Sciatic nerve (tissue), 2 donors: ENCODE measurements around the gene ZNF574. TPM values are rescaled to one million over a fixed set of nuclear protein-coding genes. Genes with fewer than 3 reads are reported as not detected.

Source experiments
- ATAC-seq: fragments of 200-7000 bp; cut with Tn5 transposase; one replicate; pipeline ENCODE4 v1.9.1; 2020; ENCODE audit warnings: mild to moderate bottlenecking, moderate library complexity
- DNase-seq: peaks from one replicate; pipeline ENCODE4 v3.0.0-alpha.2; 2020; ENCODE audit warnings: low spot score
- intact Hi-C: fragments of 100-400 bp; cut with DNase I; formaldehyde crosslinking; loops from one replicate; pipeline ENCODE4 v1.14.2; 2022
- total RNA-seq: library from RNA; stranded (reverse); fragmentation: NEBNext Ultra II Directional; extraction: Animal tissue kit (Norgen Biotek cat#: 25700); gene quantifications from one replicate; pipeline ENCODE4 v1.2.1, GENCODE V29; 2021
- donor health status: DM: no; HTN: no; CAD: no.
- donor health status: DM: no; HTN: no; CAD: no.

ZNF574 gene
- total RNA-seq, 1 donor from 2014 or later = 13.2 TPM

DNA sequence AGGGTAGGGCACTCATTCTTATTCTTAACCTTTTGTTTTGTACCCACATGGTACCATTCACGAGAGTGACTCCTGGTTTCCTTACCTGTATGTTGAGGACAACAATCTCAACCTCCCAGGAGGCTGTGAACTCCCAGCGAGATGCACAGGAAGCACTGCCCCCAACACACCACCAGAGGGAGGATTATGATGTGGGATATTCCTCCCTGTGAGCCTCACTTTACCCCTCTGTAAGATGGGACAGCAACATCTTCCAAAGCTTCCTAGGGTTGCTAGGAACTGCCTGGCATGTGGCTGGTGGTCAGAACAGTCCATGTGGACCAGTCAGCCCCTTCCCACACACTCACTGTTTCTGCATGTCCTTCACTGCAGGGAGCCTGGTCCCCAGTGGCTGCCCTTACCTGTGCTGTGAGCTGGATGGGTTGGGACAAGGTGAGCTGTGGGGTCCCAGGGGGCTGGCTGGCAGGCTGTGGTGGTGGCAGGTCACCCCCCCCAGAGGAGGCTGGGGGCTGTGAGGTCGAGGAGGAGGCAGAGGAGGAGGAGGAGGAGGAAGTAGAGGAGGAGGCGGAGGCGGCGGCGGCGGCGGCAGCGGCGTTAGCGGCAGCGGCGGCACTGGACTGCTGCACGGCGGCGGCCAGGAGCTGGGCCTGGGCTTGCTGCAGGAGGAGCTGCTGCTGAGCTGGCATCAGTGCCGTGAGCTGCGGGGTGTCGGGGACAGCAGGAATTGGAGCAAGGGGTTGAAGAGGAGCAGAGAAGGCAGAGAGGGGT, 40.5 kb downstream of the ZNF574 start:
- intact Hi-C loops = no loop called here
- ATAC-seq (no peak), DNase-seq (no peak)

DNA sequence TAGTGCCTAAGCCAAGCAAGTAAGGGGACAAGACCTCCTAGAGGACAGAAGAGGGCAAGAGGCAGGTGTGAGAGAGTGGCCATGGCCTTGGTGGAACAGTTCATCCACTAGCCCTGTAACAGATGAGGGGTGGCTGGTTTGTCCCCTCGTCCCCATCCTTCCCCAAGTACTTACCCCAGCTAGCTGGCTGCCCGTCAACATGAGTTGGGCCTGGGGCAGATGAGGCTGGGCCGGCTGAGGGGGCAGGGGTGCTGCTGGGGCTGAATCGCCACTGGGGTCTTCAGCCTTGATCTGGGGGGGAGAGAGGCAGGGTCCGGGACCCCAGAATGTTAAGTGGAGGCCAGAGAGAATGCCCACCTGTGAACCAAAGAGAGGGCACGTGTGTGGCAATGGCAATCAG, 41.1 kb downstream of the ZNF574 start:
- ATAC-seq = no peak
- intact Hi-C loops = no loop called here
- DNase-seq = no peak

DNA sequence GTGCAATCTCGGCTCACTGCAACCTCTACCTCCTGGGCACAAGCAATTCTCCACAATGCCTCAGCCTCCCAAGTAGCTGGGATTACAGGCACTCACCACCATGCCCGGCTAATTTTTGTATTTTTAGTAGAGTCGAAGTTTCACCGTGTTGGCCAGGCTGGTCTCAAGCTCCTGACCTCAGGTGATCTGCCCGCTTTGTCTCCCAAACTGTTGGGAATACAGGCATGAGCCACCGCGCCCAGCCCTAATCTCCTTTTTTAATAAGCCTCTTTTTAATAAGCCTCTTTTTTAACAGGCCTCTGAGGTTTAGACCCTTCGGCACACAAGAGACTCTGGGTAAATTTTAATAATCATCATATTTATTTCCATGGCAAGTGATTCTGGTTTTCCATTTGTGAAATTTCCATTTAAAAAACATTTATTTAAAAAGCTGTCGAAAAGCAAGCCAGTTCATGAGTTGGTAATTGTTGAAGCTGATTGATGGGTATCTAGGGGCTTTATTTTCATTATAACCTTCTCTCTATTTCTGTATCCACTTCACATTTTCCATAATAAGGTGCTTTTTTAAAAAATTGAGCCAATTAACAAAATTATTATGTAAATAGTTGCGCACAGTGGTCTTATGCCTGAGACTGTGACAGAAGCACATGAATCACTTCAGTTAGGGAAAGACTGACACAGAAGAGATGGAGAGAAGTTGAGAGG, 44.5 kb downstream of the ZNF574 start:
- DNase-seq (no peak), ATAC-seq (no peak)
- intact Hi-C loops = no loop called here

DNA sequence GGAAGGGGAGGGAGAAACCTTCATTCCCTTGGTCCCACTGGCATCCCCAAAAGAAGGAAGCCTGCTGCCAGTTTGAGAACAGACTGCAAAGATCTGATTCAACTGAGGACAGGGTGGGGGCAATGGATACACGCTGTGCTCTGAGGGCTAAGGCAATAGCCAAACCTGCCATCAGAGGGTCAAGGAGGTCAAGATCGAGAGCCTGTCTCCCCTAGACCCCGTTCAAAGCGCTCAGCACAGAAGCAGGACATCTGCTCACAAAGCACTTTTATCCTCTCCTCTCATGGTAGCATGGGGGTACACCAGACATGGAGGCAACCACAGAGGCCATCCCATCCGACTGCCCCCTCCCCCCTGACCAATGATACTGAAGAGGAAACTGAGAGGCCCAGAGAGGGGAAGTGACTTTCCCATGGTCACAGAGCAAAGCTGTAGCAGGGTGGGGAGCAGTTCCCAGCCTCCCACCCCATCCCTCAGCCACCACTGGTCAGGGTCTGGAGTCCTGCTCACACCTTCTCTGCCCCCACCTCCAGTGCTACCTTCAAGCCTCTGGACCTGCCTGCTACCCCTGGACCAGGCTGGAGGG, 45.2 kb downstream of the ZNF574 start:
- no peak for DNase-seq
- ATAC-seq = no peak
- intact Hi-C loops = no loop called here

DNA sequence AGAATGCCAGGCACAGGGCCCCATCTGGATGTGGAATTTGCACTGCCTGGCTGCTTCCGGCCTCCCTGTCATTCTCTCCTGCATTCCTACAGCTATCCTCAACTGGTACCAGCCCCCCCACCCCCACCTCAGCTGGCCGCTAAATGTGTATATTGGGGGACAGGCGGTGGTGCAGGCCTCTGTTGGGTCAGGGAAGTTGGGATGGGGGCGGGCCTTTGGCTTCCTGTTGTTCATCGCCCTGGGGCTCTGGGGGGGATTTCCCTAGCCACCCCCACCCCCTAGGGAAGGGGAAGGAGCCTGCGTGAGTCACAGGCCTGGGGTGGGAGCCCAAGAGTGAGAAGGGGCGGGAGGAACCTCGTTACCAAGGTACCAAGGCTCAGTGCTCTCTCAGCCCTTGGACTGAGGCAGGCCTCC, 45.7 kb downstream of the ZNF574 start:
- intact Hi-C loops = no loop called here
- ATAC-seq = peak; percentile 73
- peak; percentile 71 for DNase-seq

DNA sequence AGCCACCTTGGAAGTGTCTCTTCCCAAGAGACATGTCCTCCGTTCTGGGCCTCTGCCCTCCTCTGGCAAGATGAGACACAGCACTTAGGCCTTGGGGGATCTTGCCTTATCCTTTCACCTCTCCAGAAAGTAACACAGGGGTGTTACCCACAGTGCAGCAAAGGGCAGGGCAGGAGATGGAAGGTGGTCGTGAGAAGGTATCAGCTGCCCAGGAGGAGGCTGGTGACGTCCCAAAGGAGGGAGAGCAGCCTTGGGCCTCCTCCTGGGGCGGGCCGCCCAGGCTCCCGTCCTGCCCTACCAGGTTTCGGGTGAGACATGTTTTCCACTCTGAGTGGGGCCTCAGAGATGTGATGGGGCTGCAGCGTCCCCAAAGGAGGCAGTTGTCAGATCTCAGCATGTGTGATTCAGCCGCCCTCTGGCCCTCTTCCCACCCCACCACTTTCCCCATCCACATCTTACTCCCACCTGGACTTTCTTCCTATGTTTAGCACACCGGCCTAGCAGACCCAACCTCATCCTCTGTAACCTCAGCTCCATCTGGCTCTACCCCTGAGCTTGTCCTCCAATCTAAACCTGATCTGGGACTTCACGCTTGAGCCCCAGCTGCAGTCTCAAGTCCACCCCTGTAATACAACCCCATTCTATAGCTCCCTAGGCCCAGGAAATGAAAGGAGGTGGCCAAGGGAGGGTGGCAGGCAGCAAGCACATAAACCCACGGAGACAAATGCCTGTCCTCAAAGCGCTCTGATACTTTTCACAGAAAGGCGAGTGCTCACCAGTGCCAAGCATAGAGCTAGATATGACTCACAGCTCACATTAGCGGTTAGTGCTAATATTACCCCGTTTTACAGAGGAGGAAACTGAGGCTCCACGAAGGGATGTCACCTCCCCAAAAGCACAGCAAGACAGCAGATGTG, 47.0 kb downstream of the ZNF574 start:
- intact Hi-C loops = no loop called here
- ATAC-seq (no peak), DNase-seq (no peak)

DNA sequence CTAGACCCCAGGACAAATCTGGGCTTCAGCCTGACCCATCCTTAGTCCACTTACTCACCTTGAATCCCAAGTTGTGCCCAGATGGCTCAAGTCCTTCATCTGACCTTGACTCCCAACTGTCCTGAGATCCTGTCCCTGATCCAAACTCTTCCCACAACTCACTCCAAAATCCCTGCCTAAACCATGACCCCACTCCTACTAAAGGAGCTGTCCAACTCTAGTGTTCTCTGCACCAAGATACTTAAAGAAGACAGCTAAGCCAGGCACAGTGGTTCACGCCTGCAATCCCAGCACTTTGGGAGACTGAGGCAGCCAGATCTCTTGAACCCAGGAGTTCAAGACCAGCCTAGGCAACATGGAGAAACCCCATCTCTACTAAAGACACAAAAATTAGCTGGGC, 47.8 kb downstream of the ZNF574 start:
- no peak for DNase-seq
- intact Hi-C loops = no loop called here
- ATAC-seq = no peak

DNA sequence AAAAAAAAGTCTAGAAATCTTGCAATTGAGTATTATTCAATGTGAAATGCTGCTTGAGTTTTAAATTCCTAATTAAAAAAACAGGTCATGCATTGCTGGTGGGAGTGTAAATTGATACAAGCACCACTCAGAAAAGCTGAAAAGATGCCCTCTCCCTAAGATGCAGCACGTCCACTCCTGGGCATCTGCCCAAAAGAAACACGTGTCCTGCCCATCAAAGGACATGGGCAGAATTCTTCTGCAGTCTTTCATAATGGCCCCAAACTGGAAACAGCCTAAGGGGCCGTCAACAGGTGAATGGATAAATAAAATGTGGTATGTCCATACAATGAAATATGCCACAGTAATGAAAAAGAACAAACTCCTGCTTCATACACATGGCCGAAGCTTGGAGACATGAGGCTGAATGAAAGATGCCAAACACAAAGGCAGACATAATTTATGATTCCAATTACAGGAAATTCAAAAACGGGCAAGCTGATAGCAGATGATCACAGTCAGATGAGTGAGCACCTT, 48.5 kb downstream of the ZNF574 start:
- intact Hi-C loops = no loop called here
- no peak for ATAC-seq
- no peak for DNase-seq

DNA sequence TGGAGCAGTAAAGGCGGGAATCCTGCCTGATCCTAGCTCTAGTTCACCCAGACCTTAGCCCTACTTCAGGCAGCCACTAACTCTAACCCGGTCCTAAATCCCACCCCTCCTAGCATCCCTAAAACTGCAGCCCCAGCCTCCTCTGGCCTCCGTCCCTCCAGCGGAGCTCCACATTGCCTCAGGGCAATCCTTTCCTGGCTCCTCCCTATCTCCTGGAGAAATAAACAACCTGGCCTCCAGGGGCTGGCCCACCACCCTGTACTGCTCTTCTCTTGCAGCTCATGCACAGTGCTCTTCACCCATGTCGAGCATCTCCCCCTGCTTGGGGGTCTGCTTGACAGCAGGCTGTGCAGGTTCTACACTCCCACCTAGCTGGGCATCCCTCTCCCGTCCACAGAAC, 49.6 kb downstream of the ZNF574 start:
- DNase-seq = no peak
- ATAC-seq = no peak
- intact Hi-C loops = no loop called here

DNA sequence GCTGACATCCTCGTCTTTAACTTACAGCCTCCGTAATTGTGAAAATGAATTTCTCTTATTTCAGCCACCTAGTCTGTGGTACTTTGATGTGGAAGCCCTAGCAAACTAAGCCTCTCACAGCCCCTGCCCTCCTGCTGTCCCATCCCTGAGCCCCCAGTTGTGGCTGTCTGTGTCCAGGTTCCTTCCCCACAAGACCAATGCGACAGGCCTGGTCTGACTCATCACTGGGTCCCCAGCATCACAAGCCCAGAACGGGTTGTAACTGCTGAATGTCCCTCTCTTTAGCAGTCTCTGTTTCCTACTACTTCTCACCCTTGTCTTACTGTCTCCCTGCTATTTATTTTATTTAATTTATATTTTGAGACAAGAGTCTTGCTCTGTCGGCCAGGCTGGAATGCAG, 50.6 kb downstream of the ZNF574 start:
- ATAC-seq = no peak
- DNase-seq = no peak
- intact Hi-C loops = no loop called here

DNA sequence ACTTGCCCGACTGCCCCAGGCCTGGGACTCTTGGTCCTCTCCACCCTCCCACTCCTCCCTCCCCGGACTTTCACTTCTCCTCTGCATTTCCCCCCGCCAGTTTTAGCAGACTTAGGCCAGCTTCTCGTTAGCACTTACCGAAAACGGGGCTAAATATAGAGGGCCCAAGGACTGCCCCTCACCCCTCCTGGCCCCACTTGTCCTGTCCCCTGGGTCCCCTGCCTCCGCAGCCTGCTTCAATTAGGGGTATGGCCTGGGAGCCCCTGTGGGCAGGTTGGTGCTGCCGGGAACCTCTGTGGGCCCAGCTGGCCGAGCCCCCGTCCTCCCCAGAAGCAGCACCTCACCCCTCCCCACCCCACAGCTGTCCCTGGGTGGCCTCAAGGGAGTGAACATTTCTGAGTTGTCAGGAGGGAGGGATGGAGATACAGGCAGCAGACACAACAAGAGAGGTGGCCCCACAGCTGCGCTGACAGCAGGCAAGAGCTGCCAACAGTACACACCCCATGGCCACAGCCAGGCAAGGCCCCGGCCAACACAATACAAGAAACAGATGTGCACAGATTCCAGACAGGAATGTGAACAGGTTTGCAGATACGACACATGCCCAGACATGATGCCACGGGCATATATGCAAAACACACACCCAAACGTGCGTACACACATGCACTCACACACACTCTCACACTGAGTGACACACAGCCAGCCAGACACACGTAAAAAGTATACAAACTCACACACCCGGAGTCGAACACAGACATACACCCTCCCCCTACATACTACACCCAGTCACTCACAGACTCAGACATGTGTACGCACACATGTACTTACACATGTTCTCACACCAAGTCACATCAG, 53.7 kb downstream of the ZNF574 start:
- DNase-seq (peak; percentile 63), ATAC-seq (peak; percentile 58)
- intact Hi-C loops = loop anchor here (10.0 kb wide), 1 partner anchor 195 kb away; the partner anchor contains the start of gene MEGF8

DNA sequence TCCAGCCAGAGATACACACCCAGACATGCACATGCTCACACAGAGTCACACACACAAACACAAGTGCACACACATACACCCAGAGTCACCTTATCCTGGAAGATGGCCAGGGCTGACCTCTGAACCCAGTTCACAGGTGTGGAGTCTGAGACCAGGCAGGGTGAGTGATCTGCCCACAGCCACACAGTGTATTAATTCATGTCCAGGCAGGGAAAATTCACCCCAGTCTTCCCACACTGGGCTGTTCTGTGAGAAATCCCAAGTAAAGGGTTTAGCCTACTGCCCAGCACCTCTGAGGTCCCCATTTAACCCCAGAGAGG, 54.2 kb downstream of the ZNF574 start:
- intact Hi-C loops = loop anchor here (10.0 kb wide), 1 partner anchor 195 kb away; the partner anchor contains the start of gene MEGF8
- DNase-seq (no peak), ATAC-seq (no peak)

Other genes with a start within 250 kb of the ZNF574 start
- not detected for gene LYPD4, start 231.5 kb upstream of the ZNF574 start, total RNA-seq
- not detected for gene DMRTC2, start 231.1 kb upstream of the ZNF574 start, total RNA-seq
- 788 TPM for gene RPS19, start 215.9 kb upstream of the ZNF574 start, total RNA-seq
- gene CD79A, start 198.9 kb upstream of the ZNF574 start, total RNA-seq = 2.1 TPM
- 137 TPM for gene ARHGEF1, start 193.0 kb upstream of the ZNF574 start, total RNA-seq
- gene ERFL, start 147.7 kb upstream of the ZNF574 start, total RNA-seq = 0.27 TPM
- gene RABAC1, start 116.8 kb upstream of the ZNF574 start, total RNA-seq = 133 TPM
- gene ATP1A3, start 81.9 kb upstream of the ZNF574 start, total RNA-seq = 0.18 TPM
- 9.2 TPM for gene GRIK5, start 6.0 kb upstream of the ZNF574 start, total RNA-seq
- 5.6 TPM for gene POU2F2, start 56.3 kb downstream of the ZNF574 start, total RNA-seq
- 21.8 TPM for gene DEDD2, start 141.5 kb downstream of the ZNF574 start, total RNA-seq
- 12.1 TPM for gene ZNF526, start 144.1 kb downstream of the ZNF574 start, total RNA-seq
- gene GSK3A, start 166.4 kb downstream of the ZNF574 start, total RNA-seq = 29.2 TPM
- gene ERF, start 179.0 kb downstream of the ZNF574 start, total RNA-seq = 90.7 TPM
- 92.1 TPM for gene CIC, start 193.1 kb downstream of the ZNF574 start, total RNA-seq
- gene PRR19, start 226.0 kb downstream of the ZNF574 start, total RNA-seq = 0.45 TPM
- 7.4 TPM for gene PAFAH1B3, start 226.5 kb downstream of the ZNF574 start, total RNA-seq
- not detected for gene TMEM145, start 237.1 kb downstream of the ZNF574 start, total RNA-seq
- 35.1 TPM for gene MEGF8, start 249.5 kb downstream of the ZNF574 start, total RNA-seq